Stimulated activated CD8-positive, alpha-beta memory T cell treated with anti-CD3 and anti-CD28 coated beads, Interleukin-7, amount 100 ng/mL, for 24 hours (primary cell): ENCODE data around the gene TMEM91.
"Not testable (repeated sequence)": the region's sequence is repeated elsewhere in the genome, so short reads cannot be mapped to it uniquely, and the experiment has no call there.

Source experiments
- DNase-seq: peaks from one replicate; pipeline ENCODE4 v3.0.0-alpha.2; 2020; ENCODE audit warnings: low read depth

Gene TMEM91

GRCh38 chr19:41353466-41354342 is 22.6 kb upstream of the TMEM91 start, which contains the start of gene TGFB1:
TSS of gene TGFB1 (minus strand) at chr19:41353922. CDS start at chr19:41353044, 878 bp downstream.
- peak; percentile 80 for DNase-seq

- no peak for DNase-seq
Observed at GRCh38 chr19:41354343-41354953, 21.9 kb upstream of the TMEM91 start.

- DNase-seq: no peak
Observed at GRCh38 chr19:41355035-41355434, 21.3 kb upstream of the TMEM91 start.

GRCh38 chr19:41355802-41356201 is 20.5 kb upstream of the TMEM91 start:
- no peak for DNase-seq

- DNase-seq: no peak
Observed at GRCh38 chr19:41356984-41357739, 19.2 kb upstream of the TMEM91 start.

GRCh38 chr19:41357746-41358145 is 18.6 kb upstream of the TMEM91 start:
- no peak for DNase-seq

GRCh38 chr19:41359741-41360140 is 16.6 kb upstream of the TMEM91 start:
- DNase-seq: no peak

GRCh38 chr19:41362143-41362847 is 14.0 kb upstream of the TMEM91 start:
- no peak for DNase-seq

GRCh38 chr19:41363371-41363752 is 13.0 kb upstream of the TMEM91 start:
- no peak for DNase-seq

GRCh38 chr19:41363753-41364523 is 12.4 kb upstream of the TMEM91 start, which contains the start of gene B9D2:
TSS of gene B9D2 (minus strand) at chr19:41364149. CDS start at chr19:41363519, 630 bp downstream.
- DNase-seq: peak; percentile 95

GRCh38 chr19:41364524-41365391 is 11.6 kb upstream of the TMEM91 start:
- no peak for DNase-seq

- DNase-seq: no peak
Observed at GRCh38 chr19:41366089-41366488, 10.2 kb upstream of the TMEM91 start.

GRCh38 chr19:41367848-41368301 is 8.5 kb upstream of the TMEM91 start:
- DNase-seq: no peak

GRCh38 chr19:41369769-41370168 is 6.6 kb upstream of the TMEM91 start:
- DNase-seq: no peak

- DNase-seq: not testable (repeated sequence)
Observed at GRCh38 chr19:41371119-41371518, 5.2 kb upstream of the TMEM91 start.

GRCh38 chr19:41371541-41371940 is 4.8 kb upstream of the TMEM91 start:
- DNase-seq: no peak

- DNase-seq: no peak
Observed at GRCh38 chr19:41372501-41372900, 3.8 kb upstream of the TMEM91 start.

- no peak for DNase-seq
Observed at GRCh38 chr19:41373993-41374392, 2.3 kb upstream of the TMEM91 start.

- no peak for DNase-seq
Observed at GRCh38 chr19:41376998-41377365, 649 bp downstream of the TMEM91 start.
